Type B pancreatic cell (in vitro differentiated cells): Measurements from ENCODE around the gene RACK1. TPM values are rescaled to one million over a fixed set of nuclear protein-coding genes. Genes with fewer than 3 reads are reported as not detected.

ENCODE experiments used
- DNase-seq: peaks from one replicate; pipeline ENCODE4 v3.0.0; 2021; ENCODE audit warnings: mixed read lengths; ENCODE audit not compliant: unreplicated experiment; ENCODE audit errors: extremely low spot score
- H3K27ac Mint-ChIP-seq: 2 replicates; pipeline ENCODE4 v1.8.0; 2021; ENCODE audit warnings: mild to moderate bottlenecking, mixed read lengths
- H3K27me3 Mint-ChIP-seq: 2 replicates; pipeline ENCODE4 v1.8.0; 2021; ENCODE audit warnings: mixed read lengths
- H3K36me3 Mint-ChIP-seq: 2 replicates; pipeline ENCODE4 v1.8.0; 2021; ENCODE audit warnings: mixed read lengths
- H3K4me1 Mint-ChIP-seq: one replicate; pipeline ENCODE4 v1.8.0; 2021; ENCODE audit warnings: mixed read lengths; ENCODE audit not compliant: unreplicated experiment
- H3K4me3 Mint-ChIP-seq: 2 replicates; pipeline ENCODE4 v1.8.0; 2021; ENCODE audit warnings: mild to moderate bottlenecking, mixed read lengths
- H3K9me3 Mint-ChIP-seq: 2 replicates; pipeline ENCODE4 v1.8.0; 2021; ENCODE audit warnings: mixed read lengths
- CTCF ChIP-seq: fragments of 200-600 bp; sonication (generic); conservative IDR thresholded peaks from 2 replicates; pipeline ENCODE4 v1.5.0; 2021; ENCODE audit warnings: antibody characterized with exemption, mild to moderate bottlenecking
- total RNA-seq: library from RNA; stranded (reverse); gene quantifications from 2 replicates; pipeline ENCODE4 v1.2.1, GENCODE V29; 2021; ENCODE audit warnings: low replicate concordance

RACK1 gene
- total RNA-seq, 1 donor from 2014 or later: 2,055 TPM

- no peak for DNase-seq
- H3K4me3 Mint-ChIP-seq: peak overlapping the region; percentile 98
- peaks cover 57% of the 10 kb centered on the region for H3K27me3 Mint-ChIP-seq
- no peak for TF ChIP-seq CTCF
- no peaks in the 10 kb centered on the region for H3K36me3 Mint-ChIP-seq
- H3K9me3 Mint-ChIP-seq: no peaks in the 10 kb centered on the region
- H3K4me1 Mint-ChIP-seq: peaks cover 15% of the 10 kb centered on the region
- peak overlapping the region; percentile 99 for H3K27ac Mint-ChIP-seq
Measured at GRCh38 chr5:181207214-181207959, 36.3 kb downstream of the RACK1 start.

GRCh38 chr5:181205761-181206649 lies 37.7 kb downstream of the RACK1 start:
- DNase-seq: no peak
- H3K4me1 Mint-ChIP-seq: peaks cover 15% of the 10 kb centered on the region
- H3K4me3 Mint-ChIP-seq: peak overlapping the region; percentile 98
- TF ChIP-seq CTCF: no peak
- peaks cover 59% of the 10 kb centered on the region for H3K27me3 Mint-ChIP-seq
- no peaks in the 10 kb centered on the region for H3K9me3 Mint-ChIP-seq
- H3K36me3 Mint-ChIP-seq: no peaks in the 10 kb centered on the region
- peak overlapping the region; percentile 99 for H3K27ac Mint-ChIP-seq

- H3K4me1 Mint-ChIP-seq: peaks cover 15% of the 10 kb centered on the region
- no peak for DNase-seq
- H3K27ac Mint-ChIP-seq: peak within 1 kb of the TSS; percentile 99
- H3K27me3 Mint-ChIP-seq: peaks cover 66% of the 10 kb centered on the region
- no peaks in the 10 kb centered on the region for H3K9me3 Mint-ChIP-seq
- H3K4me3 Mint-ChIP-seq: peak within 1 kb of the TSS; percentile 98
- H3K36me3 Mint-ChIP-seq: no peaks in the 10 kb centered on the region
- no peak for TF ChIP-seq CTCF
Measured at GRCh38 chr5:181204826-181205760, 38.6 kb downstream of the RACK1 start, which contains the start of gene TRIM7. Gene TRIM7 (minus strand): TSS chr5:181205196. CDS start chr5:181205110, 86 bp downstream.

- TF ChIP-seq CTCF: no peak
- DNase-seq: no peak
- Mint-ChIP-seq H3K27ac (no peak overlapping the region), H3K4me1 (peaks cover 15% of the 10 kb centered on the region), H3K9me3 (no peaks in the 10 kb centered on the region), H3K36me3 (no peaks in the 10 kb centered on the region), H3K4me3 (peak overlapping the region; percentile 90), H3K27me3 (peaks cover 75% of the 10 kb centered on the region)
Measured at GRCh38 chr5:181204113-181204825, 39.4 kb downstream of the RACK1 start.
